Liver (tissue), 9 donors: Measurements from ENCODE around the gene PCMT1. TPM values are rescaled to one million over a fixed set of nuclear protein-coding genes. Genes with fewer than 3 reads are reported as not detected.

Source experiments
- DNase-seq: peaks from one replicate; pipeline ENCODE4 v3.0.0-alpha.2; 2017; ENCODE audit warnings: low spot score
- H3K27ac ChIP-seq, 2 donors: one replicate each; pipeline ENCODE4 v1.7.0; 2013; ENCODE audit warnings: inconsistent platforms in 2 of 2, low read length in 2 of 2, control low read depth in 1 of 2, low read depth in 1 of 2, mild to moderate bottlenecking in 1 of 2
- H3K27me3 ChIP-seq, 4 donors: one replicate each; pipeline versions ENCODE4 v1.6.1 to v1.7.0; 2013; ENCODE audit warnings: low read length in 3 of 4, inconsistent platforms in 1 of 4, mild to moderate bottlenecking in 1 of 4, moderate library complexity in 1 of 4; ENCODE audit not compliant: control insufficient read depth in 4 of 4, insufficient read depth in 4 of 4
- H3K36me3 ChIP-seq, 4 donors: one replicate each; pipeline versions ENCODE4 v1.6.1 to v1.7.0; 2013; ENCODE audit warnings: low read length in 3 of 4, mild to moderate bottlenecking in 3 of 4, low read depth in 1 of 4, moderate library complexity in 1 of 4; ENCODE audit not compliant: control insufficient read depth in 4 of 4, insufficient read depth in 3 of 4
- H3K4me1 ChIP-seq, 4 donors: one replicate each; pipeline versions ENCODE4 v1.6.1 to v1.7.0; 2013; ENCODE audit warnings: low read length in 3 of 4, mild to moderate bottlenecking in 3 of 4, moderate library complexity in 1 of 4; ENCODE audit not compliant: control insufficient read depth in 4 of 4, insufficient read depth in 4 of 4
- H3K4me3 ChIP-seq, 3 donors: one replicate each; pipeline versions ENCODE4 v1.6.1 to v1.7.0; 2013; ENCODE audit warnings: low read length in 3 of 3, control low read depth in 1 of 3, low read depth in 1 of 3, mild to moderate bottlenecking in 1 of 3
- H3K9ac ChIP-seq, 2 donors: one replicate each; pipeline ENCODE4 v1.7.0; 2013; ENCODE audit warnings: low read length in 2 of 2, mild to moderate bottlenecking in 2 of 2, moderate library complexity in 2 of 2, control low read depth in 1 of 2, low read depth in 1 of 2
- H3K9me3 ChIP-seq, 4 donors: one replicate each; pipeline versions ENCODE4 v1.6.1 to v1.7.0; 2013; ENCODE audit warnings: low read length in 3 of 4; ENCODE audit not compliant: control insufficient read depth in 4 of 4
- ATF3 ChIP-seq: IDR thresholded peaks from 2 replicates; pipeline ENCODE4 v1.6.1; 2016; ENCODE audit warnings: antibody characterized with exemption
- EGR1 ChIP-seq, 2 donors: IDR thresholded peaks; 2 replicates each; pipeline ENCODE4 v1.6.1; 2016 to 2018; ENCODE audit warnings: antibody characterized with exemption in 2 of 2, low read depth in 2 of 2
- FOXA1 ChIP-seq: IDR thresholded peaks from 2 replicates; pipeline ENCODE4 v1.6.1; 2016; ENCODE audit warnings: antibody characterized with exemption
- FOXA2 ChIP-seq: IDR thresholded peaks from 2 replicates; pipeline ENCODE4 v1.6.1; 2016; ENCODE audit warnings: antibody characterized with exemption
- GABPA ChIP-seq, 2 donors: IDR thresholded peaks in 1 of 2; conservative IDR thresholded peaks in 1 of 2; 2 replicates each; pipeline ENCODE4 v1.6.1; 2016; ENCODE audit warnings: antibody characterized with exemption in 2 of 2, mild to moderate bottlenecking in 1 of 2, moderate library complexity in 1 of 2
- HNF4A ChIP-seq, 2 donors: conservative IDR thresholded peaks; 2 replicates each; pipeline ENCODE4 v1.6.1; 2016; ENCODE audit warnings: antibody characterized with exemption in 2 of 2, mild to moderate bottlenecking in 2 of 2
- HNF4G ChIP-seq: IDR thresholded peaks from 2 replicates; pipeline ENCODE4 v1.6.1; 2016; ENCODE audit warnings: antibody characterized with exemption
- JUND ChIP-seq, 2 donors: IDR thresholded peaks; 2 replicates each; pipeline ENCODE4 v1.6.1; 2016; ENCODE audit warnings: antibody characterized with exemption in 2 of 2
- MAX ChIP-seq: IDR thresholded peaks from 2 replicates; pipeline ENCODE4 v1.6.1; 2016; ENCODE audit warnings: antibody characterized with exemption
- RAD21 ChIP-seq, 2 donors: IDR thresholded peaks; 2 replicates each; pipeline ENCODE4 v1.6.1; 2016; ENCODE audit warnings: antibody characterized with exemption in 2 of 2, mild to moderate bottlenecking in 2 of 2
- RXRA ChIP-seq, 2 donors: IDR thresholded peaks; 2 replicates each; pipeline ENCODE4 v1.6.1; 2017 to 2018; ENCODE audit warnings: antibody characterized with exemption in 2 of 2, mild to moderate bottlenecking in 1 of 2
- YY1 ChIP-seq: IDR thresholded peaks from 2 replicates; pipeline ENCODE4 v1.6.1; 2016; ENCODE audit warnings: antibody characterized with exemption, mild to moderate bottlenecking
- WGBS: extraction: QIAGEN DNeasy Blood & Tissue Kit; methylation state at CpG from one replicate; pipeline ENCODE4 v1.1.7; 2013; 5-methylcytosine and 5-hydroxymethylcytosine counted together
- polyA plus RNA-seq, 2 donors: library from polyadenylated mRNA; stranded (reverse) in 1 of 2; unstranded in 1 of 2; fragments of 200-250 nt in 1 of 2; fragments of >200 nt in 1 of 2; fragmentation: Nextera tagmentation in 1 of 2; extraction: Ambion mirVana in 1 of 2; gene quantifications; one replicate each; pipeline versions ENCODE4 v1.2.1 to v1.2.3, GENCODE V29; 2013 to 2015
- total RNA-seq, 2 donors: library from RNA; depleted of rRNA; stranded (reverse); fragments of >200 nt; gene quantifications; one replicate each; pipeline ENCODE4 v1.2.3, GENCODE V29; 2014
- TF ChIP-seq, protein P1 (sequence below): IDR thresholded peaks from 2 replicates; pipeline ENCODE4 v1.6.1; 2016; ENCODE audit warnings: antibody characterized with exemption, mild to moderate bottlenecking
- donor health status: healthy.
- donor health status: healthy.
- donor health status: healthy.
- donor health status: healthy.
- donor health status: healthy.

PCMT1 gene
- total and polyA plus RNA-seq, 4 donors: 56.8 to 78.8 (median 75.0) TPM

GRCh38 chr6:149825292-149825691, 75.8 kb downstream of the PCMT1 start:
- Histone ChIP-seq H3K27me3 (no peaks in the 10 kb centered on the region), H3K4me3 (no peak overlapping the region), H3K27ac (no peak overlapping the region), H3K4me1 (no peaks in the 10 kb centered on the region), H3K9ac (no peak overlapping the region), H3K36me3 (peaks cover 0 to 10% (median 2%) of the 10 kb centered on the region in 4 donors), H3K9me3 (no peaks in the 10 kb centered on the region)
- DNase-seq: no peak
- 91% methylated on average over 4 of the region's 4 CpGs for WGBS
- TF ChIP-seq YY1 (no peak), HNF4A (conservative IDR thresholded peaks at IDR 0.05) (no peak), RAD21 (IDR thresholded peaks at IDR 0.05) (no peak), RXRA (IDR thresholded peaks at IDR 0.05) (no peak), JUND (IDR thresholded peaks at IDR 0.05) (no peak), MAX (no peak), FOXA1 (no peak), ATF3 (no peak), FOXA2 (no peak), EGR1 (IDR thresholded peaks at IDR 0.05; ENCODE audit: low read depth in 2 of 2) (no peak), GABPA (IDR thresholded peaks at IDR 0.05 in 1 of 2, conservative IDR thresholded peaks at IDR 0.05 in 1 of 2) (no peak)
- TF ChIP-seq, protein P1, sequence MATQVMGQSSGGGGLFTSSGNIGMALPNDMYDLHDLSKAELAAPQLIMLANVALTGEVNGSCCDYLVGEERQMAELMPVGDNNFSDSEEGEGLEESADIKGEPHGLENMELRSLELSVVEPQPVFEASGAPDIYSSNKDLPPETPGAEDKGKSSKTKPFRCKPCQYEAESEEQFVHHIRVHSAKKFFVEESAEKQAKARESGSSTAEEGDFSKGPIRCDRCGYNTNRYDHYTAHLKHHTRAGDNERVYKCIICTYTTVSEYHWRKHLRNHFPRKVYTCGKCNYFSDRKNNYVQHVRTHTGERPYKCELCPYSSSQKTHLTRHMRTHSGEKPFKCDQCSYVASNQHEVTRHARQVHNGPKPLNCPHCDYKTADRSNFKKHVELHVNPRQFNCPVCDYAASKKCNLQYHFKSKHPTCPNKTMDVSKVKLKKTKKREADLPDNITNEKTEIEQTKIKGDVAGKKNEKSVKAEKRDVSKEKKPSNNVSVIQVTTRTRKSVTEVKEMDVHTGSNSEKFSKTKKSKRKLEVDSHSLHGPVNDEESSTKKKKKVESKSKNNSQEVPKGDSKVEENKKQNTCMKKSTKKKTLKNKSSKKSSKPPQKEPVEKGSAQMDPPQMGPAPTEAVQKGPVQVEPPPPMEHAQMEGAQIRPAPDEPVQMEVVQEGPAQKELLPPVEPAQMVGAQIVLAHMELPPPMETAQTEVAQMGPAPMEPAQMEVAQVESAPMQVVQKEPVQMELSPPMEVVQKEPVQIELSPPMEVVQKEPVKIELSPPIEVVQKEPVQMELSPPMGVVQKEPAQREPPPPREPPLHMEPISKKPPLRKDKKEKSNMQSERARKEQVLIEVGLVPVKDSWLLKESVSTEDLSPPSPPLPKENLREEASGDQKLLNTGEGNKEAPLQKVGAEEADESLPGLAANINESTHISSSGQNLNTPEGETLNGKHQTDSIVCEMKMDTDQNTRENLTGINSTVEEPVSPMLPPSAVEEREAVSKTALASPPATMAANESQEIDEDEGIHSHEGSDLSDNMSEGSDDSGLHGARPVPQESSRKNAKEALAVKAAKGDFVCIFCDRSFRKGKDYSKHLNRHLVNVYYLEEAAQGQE: no peak

DNA sequence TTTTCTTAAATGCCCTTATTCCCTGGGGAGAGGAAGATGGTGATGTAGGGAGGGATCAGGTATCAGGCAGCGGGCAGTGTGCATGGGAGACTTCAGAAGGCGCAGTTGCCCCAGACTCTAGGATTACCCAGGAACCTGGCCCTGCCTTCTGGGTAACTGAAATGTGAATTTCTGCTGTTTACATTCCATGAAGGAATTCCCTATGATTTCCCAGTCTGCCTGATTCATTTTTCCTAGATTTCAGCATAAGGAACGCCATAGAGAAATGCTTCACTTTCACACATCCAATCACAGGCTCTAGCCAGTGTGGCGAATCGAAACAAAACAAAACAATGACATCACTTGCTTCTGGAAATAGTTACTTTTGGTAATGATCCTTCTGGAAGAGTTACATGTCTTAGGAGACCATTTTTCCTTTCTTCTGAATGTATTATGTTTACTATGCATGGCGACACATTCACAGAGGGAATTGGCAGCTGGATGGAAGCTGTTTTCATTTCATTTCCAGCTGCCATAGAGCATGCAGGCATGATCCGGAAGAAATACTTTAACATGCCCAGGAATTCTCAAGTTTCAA, 81.3 kb downstream of the PCMT1 start:
- H3K27ac ChIP-seq: no peak overlapping the region
- no peak overlapping the region for H3K4me3 ChIP-seq
- DNase-seq: no peak
- H3K4me1 ChIP-seq: no peaks in the 10 kb centered on the region
- H3K27me3 ChIP-seq: no peaks in the 10 kb centered on the region
- no peaks in the 10 kb centered on the region for H3K9me3 ChIP-seq
- 94% methylated on average over 7 of the region's 7 CpGs for WGBS
- no peak overlapping the region for H3K9ac ChIP-seq
- TF ChIP-seq RXRA (IDR thresholded peaks at IDR 0.05) (no peak), HNF4G (no peak), GABPA (IDR thresholded peaks at IDR 0.05 in 1 of 2, conservative IDR thresholded peaks at IDR 0.05 in 1 of 2) (no peak)
- TF ChIP-seq, protein P1: no peak
- peaks cover 0 to 10% (median 3%) of the 10 kb centered on the region in 4 donors for H3K36me3 ChIP-seq
